GM12801 (cell line): ENCODE results near the gene MAP3K3.

Experiments
- CTCF ChIP-seq: IDR thresholded peaks from one replicate; pipeline ENCODE4 v1.5.1; 2011; ENCODE audit warnings: control low read depth; ENCODE audit not compliant: insufficient read length; ENCODE audit errors: extremely low read depth

The MAP3K3 gene

GRCh38 chr17:63707151-63707550 lies 84.9 kb downstream of the MAP3K3 start:
- TF ChIP-seq CTCF = no peak

GRCh38 chr17:63709110-63709509 lies 86.9 kb downstream of the MAP3K3 start:
- no peak for TF ChIP-seq CTCF

- TF ChIP-seq CTCF = no peak
Measured at GRCh38 chr17:63714550-63715277, 92.5 kb downstream of the MAP3K3 start.

- no peak for TF ChIP-seq CTCF
Measured at GRCh38 chr17:63716426-63716825, 94.2 kb downstream of the MAP3K3 start.

- no peak for TF ChIP-seq CTCF
Measured at GRCh38 chr17:63718988-63719387, 96.8 kb downstream of the MAP3K3 start.

- TF ChIP-seq CTCF = no peak
Measured at GRCh38 chr17:63722403-63722802, 100.2 kb downstream of the MAP3K3 start.

- TF ChIP-seq CTCF = no peak
Measured at GRCh38 chr17:63735691-63736090, 113.5 kb downstream of the MAP3K3 start.
